RPMI8226 (cell line): ENCODE data around the gene SMAGP.
"Not testable (repeated sequence)": the region's sequence is repeated elsewhere in the genome, so short reads cannot be mapped to it uniquely, and the experiment has no call there.

Experiments used
- DNase-seq: peaks from one replicate; pipeline ENCODE4 v3.0.0-alpha.2; 2015

SMAGP gene

GRCh38 chr12:51222461-51222860 is 47.8 kb downstream of the SMAGP start:
- no peak for DNase-seq

DNA sequence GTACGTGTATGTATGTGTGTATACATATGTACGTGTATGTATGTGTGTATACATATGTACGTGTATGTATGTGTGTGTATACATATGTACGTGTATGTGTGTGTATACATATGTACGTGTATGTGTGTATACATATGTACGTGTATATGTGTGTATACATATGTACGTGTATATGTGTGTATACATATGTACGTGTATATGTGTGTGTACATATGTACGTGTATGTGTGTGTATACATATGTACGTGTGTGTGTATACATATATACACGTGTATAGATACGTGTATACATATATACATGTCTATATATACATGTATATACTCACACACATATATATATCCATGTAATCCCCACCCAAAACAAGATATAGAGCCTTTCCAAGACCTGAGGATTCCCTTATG is 50.4 kb downstream of the SMAGP start:
- not testable (repeated sequence) for DNase-seq

- no peak for DNase-seq
Measured at GRCh38 chr12:51219322-51219721, 50.9 kb downstream of the SMAGP start.

- DNase-seq: peak; percentile 20
Measured at GRCh38 chr12:51218607-51219161, 51.5 kb downstream of the SMAGP start.

GRCh38 chr12:51217968-51218606 is 52.1 kb downstream of the SMAGP start, which contains the start of gene POU6F1:
Gene POU6F1 (minus strand): TSS chr12:51218062. CDS start chr12:51206836, 11,226 bp downstream.
- DNase-seq: peak; percentile 83

GRCh38 chr12:51217133-51217967 is 52.9 kb downstream of the SMAGP start:
- DNase-seq: peak; percentile 31

GRCh38 chr12:51216642-51217041 is 53.6 kb downstream of the SMAGP start:
- no peak for DNase-seq

DNA sequence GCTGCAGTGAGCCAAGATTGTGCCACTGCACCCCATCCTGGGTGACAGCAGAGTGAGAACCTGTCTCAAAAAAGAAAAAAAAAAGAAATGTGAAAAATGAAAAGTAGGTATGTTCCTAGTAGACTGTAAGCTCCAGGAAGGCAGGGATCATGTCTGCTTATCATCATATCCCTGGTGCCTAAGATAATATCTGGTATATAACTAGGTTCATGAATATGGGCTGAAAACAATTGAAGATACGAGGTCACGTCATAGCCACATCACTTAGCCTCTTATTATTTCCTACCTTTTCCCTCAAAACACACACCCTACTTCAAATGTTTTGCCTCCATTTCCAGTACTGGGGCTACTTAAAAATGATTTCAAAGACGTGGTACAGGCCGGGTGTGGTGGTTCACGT is 55.3 kb downstream of the SMAGP start:
- DNase-seq: no peak

GRCh38 chr12:51210690-51211395 is 59.4 kb downstream of the SMAGP start:
- no peak for DNase-seq

DNA sequence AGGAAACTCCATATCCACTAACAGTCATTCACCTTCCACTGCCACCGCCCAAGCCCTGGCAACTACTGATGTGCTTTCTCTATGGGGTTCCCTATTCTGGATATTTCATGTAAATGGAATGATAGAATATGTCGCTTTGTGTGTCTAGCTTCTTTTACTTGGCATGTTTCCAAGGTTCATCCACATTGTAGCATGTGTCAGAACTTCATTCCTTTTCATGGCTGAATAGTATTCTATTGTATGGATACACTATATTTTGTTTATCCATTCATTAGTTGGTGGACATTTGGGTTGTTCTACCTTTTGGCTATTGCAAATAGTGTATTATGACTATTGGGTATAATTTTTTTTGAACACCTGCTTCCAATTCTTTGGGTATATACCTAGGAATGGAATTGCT is 61.0 kb downstream of the SMAGP start:
- no peak for DNase-seq

DNA sequence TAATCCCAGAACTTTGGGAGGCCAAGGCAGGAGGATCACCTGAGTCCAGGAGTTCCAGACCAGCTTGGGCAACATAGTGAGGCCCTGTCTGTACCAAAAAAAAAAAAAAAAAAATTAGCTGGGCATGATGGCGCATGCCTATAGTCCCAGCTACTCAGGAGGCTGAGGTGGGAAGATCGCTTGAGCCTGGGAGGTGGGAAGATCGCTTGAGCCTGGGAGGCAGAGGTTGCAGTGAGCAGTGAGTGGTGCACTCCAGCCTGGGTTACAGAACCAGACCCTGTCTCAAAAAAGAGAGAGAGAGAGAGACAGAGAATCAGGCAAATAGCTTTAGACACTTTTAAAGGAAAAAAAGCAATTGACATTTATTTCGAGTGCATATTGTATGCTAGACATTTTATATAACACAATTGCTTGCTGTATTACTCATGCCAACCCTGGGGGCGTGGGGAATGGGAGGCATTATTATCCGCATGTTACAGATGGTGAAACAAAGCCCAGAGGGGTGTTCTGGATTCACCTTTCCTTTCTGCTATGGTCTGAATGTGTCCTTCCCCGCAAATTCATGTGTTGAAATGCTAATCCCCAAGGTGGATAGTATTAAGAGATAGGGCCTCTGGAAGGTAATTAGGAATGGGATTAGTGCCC is 62.1 kb downstream of the SMAGP start:
- no peak for DNase-seq

- no peak for DNase-seq
Measured at GRCh38 chr12:51205350-51205749, 64.9 kb downstream of the SMAGP start.

GRCh38 chr12:51202718-51203117 is 67.5 kb downstream of the SMAGP start:
- DNase-seq: no peak

DNA sequence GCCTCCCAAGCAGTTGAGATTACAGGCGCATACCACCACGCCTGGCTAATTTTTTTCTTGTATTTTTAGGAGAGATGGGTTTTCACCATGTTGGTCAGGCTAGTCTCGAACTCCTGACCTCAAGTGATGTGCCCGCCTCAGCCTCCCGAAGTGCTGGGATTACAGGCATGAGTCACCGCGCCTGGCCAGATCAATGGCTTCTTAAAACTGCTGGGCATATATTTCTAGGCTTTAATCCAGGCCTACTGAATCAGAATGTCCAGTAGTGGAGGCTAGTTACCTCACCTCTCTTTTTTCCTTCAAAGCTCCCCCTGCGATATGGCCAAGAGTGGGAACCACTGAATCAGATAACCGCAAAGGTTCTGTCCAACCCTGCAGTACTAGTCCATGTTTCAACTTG is 69.4 kb downstream of the SMAGP start:
- no peak for DNase-seq

GRCh38 chr12:51200156-51200555 is 70.1 kb downstream of the SMAGP start:
- no peak for DNase-seq

GRCh38 chr12:51199366-51199945 is 70.8 kb downstream of the SMAGP start:
- no peak for DNase-seq

DNA sequence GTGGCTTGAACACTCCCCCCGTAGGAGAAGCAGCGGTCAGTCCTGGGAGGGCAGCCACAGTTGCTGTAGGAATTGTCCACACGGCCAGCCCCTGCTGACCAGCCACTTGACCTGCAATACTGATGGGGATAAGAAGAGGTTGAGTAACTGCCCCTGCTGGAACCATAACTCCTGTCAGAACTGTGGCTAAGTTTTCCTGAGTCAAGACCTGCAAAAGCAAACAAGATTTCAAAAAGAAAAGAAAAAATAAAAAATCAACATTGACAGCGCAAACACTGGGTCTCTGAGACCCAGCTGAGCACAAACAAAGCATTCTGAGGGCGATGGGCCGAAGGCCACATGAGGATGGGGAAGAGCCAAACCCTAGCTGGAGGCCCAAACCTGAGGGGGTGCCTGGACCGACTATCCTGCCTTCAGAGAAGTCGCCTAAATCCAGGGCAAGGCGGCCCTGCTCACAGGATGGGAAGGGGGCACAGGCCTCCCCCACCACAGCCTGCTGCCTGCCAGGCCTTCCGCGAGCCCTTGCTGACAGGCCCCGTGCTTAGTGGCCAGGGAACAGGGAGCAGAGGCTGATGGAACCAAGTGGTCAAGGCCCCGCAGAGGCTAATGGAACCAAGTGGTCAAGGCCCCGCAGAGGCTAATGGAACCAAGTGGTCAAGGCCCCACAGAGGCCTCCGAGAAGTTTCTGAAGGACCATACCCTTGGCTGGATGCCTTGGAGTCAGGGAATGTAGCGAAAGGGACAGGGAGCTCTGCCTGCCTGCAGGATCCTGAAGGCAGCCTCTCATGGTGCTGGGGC is 71.4 kb downstream of the SMAGP start:
- no peak for DNase-seq

GRCh38 chr12:51197736-51198567 is 72.3 kb downstream of the SMAGP start:
- no peak for DNase-seq

- DNase-seq: no peak
Measured at GRCh38 chr12:51196547-51196946, 73.7 kb downstream of the SMAGP start.

DNA sequence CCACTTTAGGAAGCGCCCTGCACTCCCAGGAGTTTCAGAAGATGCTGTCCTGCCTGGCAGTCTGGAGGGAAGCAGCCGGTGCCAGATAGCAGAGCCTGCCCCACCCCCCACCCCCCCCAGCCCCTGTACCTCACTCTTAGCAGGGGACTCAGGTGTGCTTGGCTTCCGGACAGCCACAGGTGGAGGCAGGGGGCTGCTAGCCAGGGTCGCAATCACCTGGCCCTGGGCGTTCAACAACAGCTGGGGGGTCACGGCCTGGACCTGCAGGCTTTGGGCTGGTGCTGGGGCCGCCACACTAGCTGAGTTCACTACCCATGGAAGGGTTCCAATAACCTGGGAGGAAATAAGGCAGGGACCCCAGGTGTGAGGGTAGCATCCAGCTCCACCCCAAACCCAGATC is 74.4 kb downstream of the SMAGP start:
- no peak for DNase-seq
